ENCODE results near the gene GGTLC2. TPM values are rescaled to one million over a fixed set of nuclear protein-coding genes. Genes with fewer than 3 reads are reported as not detected.
A peak's percentile ranks its signal among the peaks of the same experiment; 100 is the strongest.
"Not testable (repeated sequence)": the region's sequence is repeated elsewhere in the genome, so short reads cannot be mapped to it uniquely, and the experiment has no call there.

GGTLC2 gene
- total and polyA plus RNA-seq, 2 donors: 0.07 TPM; not detected in 1

DNA sequence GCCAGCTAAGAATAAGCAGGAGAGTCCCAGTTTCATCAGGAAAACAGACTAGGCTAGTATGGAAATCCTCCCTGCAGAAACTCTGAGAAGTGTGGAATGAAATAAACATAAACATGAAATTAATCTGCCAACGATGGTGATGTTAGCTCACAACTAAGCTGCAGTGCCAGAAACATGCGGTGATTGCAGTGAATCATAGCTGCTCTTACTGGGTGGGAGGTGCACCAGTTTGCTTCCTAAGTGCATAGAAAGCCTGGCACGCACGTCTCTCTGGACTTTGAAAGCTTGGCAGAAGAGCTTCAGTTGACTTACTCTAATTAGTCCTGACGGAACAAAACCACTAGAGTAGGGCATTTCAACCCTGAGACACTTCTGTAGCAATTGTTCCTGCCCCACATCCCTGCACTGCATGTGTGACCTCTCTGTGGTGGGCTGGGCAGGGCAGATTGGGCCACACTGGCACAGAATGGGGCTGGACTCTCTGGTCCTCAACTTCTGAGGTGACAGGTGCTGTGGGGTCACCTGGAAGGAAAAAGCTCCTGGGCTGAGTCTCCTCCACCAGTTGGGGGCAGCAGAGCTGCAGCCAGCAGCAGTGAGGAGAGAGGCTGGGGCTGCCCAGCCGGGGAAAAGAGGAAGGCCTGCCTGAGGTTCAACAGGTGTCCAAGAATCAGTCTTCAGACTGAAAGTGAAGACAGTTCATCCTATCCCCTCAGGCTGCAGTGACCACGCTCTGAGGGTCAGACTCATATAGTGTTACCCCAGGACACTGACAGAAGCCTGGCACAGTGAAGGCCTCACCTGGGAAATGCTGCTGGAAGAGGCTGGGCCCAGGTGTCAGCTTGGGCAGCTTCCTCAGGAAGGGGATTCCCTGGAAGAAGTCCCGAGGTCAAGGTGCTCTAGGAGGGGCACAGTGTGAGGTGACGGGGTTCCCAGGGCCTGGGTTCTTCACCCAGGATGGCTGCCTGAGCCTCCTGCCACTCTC is 40.5 kb downstream of the GGTLC2 start:
- DNase-seq (ENCODE audit: low read depth in 6 of 9, low spot score in 9 of 9): peak in 2 of 9 donors; percentile 13 to 19
- no peak overlapping the region for H3K27ac ChIP-seq (ENCODE audit: low read depth in 1 of 2, low read length in 1 of 2)

GRCh38 chr22:22685586-22685985 is 41.2 kb downstream of the GGTLC2 start:
- Histone ChIP-seq H3K36me3 (ENCODE audit: control insufficient read depth in 2 of 2, insufficient read depth in 2 of 2, low read length in 1 of 2) (no peaks in the 10 kb centered on the region), H3K4me3 (ENCODE audit: low read length in 2 of 2) (no peak overlapping the region), H3K4me1 (ENCODE audit: control insufficient read depth in 2 of 2, insufficient read depth in 2 of 2, low read length in 2 of 2) (peaks cover 0 to 14% of the 10 kb centered on the region in 2 donors), H3K9me3 (ENCODE audit: control insufficient read depth in 2 of 2, insufficient read depth in 1 of 2, low read length in 1 of 2) (no peaks in the 10 kb centered on the region), H3K27ac (ENCODE audit: low read depth in 1 of 2, low read length in 1 of 2) (no peak overlapping the region), H3K27me3 (ENCODE audit: control insufficient read depth in 2 of 2, insufficient read depth in 1 of 2, low read length in 1 of 2) (no peaks in the 10 kb centered on the region)
- DNase-seq (ENCODE audit: low read depth in 6 of 9, low spot score in 9 of 9): no peak
- 98% methylated on average over 3 of the region's 3 CpGs for WGBS

More for the DNA sequence above, 40.5 kb downstream of the GGTLC2 start:
- WGBS: 78% methylated on average over 9 of the region's 9 CpGs
- Histone ChIP-seq H3K4me1 (ENCODE audit: control insufficient read depth in 2 of 2, insufficient read depth in 2 of 2, low read length in 2 of 2) (peaks cover 0 to 14% of the 10 kb centered on the region in 2 donors), H3K27me3 (ENCODE audit: control insufficient read depth in 2 of 2, insufficient read depth in 1 of 2, low read length in 1 of 2) (no peaks in the 10 kb centered on the region), H3K36me3 (ENCODE audit: control insufficient read depth in 2 of 2, insufficient read depth in 2 of 2, low read length in 1 of 2) (no peaks in the 10 kb centered on the region), H3K9me3 (ENCODE audit: control insufficient read depth in 2 of 2, insufficient read depth in 1 of 2, low read length in 1 of 2) (no peaks in the 10 kb centered on the region), H3K4me3 (ENCODE audit: low read length in 2 of 2) (no peak overlapping the region)

DNA sequence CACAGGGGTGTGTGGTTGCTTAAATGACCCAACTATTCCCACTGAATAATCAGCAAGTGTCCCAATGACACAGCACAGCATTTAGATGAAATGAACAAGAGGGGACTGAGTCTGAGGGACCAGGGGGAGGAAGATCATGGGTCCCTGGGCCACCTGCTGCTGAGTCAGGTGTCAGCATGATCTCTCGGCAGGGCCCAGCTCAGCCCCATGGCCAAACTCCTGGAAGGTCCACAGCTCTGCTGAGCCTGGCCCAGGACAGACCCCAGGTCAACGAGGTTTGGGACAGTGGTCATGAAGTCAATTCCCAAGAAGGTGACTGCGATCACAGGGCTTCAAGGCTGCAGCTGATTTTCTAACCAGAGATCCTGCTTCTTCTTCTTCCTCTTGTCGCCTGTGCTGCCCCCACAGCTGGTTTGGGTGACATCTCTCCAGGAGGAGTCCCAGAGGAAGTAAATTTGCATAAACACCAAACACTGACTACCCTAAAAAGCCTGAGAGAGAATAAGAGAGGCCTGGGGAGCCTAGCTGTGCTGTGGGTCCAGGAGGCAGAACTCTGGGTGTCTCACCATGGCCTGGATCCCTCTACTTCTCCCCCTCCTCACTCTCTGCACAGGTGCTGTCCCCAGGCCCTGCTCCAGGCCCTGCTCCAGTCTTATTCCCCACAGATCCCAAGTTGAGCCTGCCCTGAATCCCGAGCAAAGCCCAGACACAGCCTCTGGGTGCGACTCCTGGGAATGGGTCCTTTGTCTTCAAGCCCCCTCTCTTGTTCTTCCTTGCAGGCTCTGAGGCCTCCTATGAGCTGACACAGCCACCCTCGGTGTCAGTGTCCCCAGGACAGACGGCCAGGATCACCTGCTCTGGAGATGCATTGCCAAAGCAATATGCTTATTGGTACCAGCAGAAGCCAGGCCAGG is 42.0 kb downstream of the GGTLC2 start:
- not testable (repeated sequence) for H3K36me3 ChIP-seq (ENCODE audit: control insufficient read depth in 2 of 2, insufficient read depth in 2 of 2, low read length in 1 of 2); H3K4me3 ChIP-seq (ENCODE audit: low read length in 2 of 2); H3K27ac ChIP-seq (ENCODE audit: low read depth in 1 of 2, low read length in 1 of 2); H3K27me3 ChIP-seq (ENCODE audit: control insufficient read depth in 2 of 2, insufficient read depth in 1 of 2, low read length in 1 of 2); H3K9me3 ChIP-seq (ENCODE audit: control insufficient read depth in 2 of 2, insufficient read depth in 1 of 2, low read length in 1 of 2); DNase-seq (ENCODE audit: low read depth in 6 of 9, low spot score in 9 of 9)
- peaks cover 0 to 14% of the 10 kb centered on the region in 2 donors for H3K4me1 ChIP-seq (ENCODE audit: control insufficient read depth in 2 of 2, insufficient read depth in 2 of 2, low read length in 2 of 2)
- 85% methylated on average over 8 of the region's 8 CpGs for WGBS

- Histone ChIP-seq H3K9me3 (ENCODE audit: control insufficient read depth in 2 of 2, insufficient read depth in 1 of 2, low read length in 1 of 2) (no peaks in the 10 kb centered on the region), H3K36me3 (ENCODE audit: control insufficient read depth in 2 of 2, insufficient read depth in 2 of 2, low read length in 1 of 2) (no peaks in the 10 kb centered on the region), H3K4me1 (ENCODE audit: control insufficient read depth in 2 of 2, insufficient read depth in 2 of 2, low read length in 2 of 2) (peaks cover 0 to 11% of the 10 kb centered on the region in 2 donors), H3K4me3 (ENCODE audit: low read length in 2 of 2) (no peak overlapping the region), H3K27me3 (ENCODE audit: control insufficient read depth in 2 of 2, insufficient read depth in 1 of 2, low read length in 1 of 2) (no peaks in the 10 kb centered on the region), H3K27ac (ENCODE audit: low read depth in 1 of 2, low read length in 1 of 2) (no peak overlapping the region)
- 85% methylated on average over 4 of the region's 4 CpGs for WGBS
- peak in 5 of 9 donors; percentile 15 to 46 (median 30) for DNase-seq (ENCODE audit: low read depth in 6 of 9, low spot score in 9 of 9)
Observed at GRCh38 chr22:22687638-22688500, 43.5 kb downstream of the GGTLC2 start.

DNA sequence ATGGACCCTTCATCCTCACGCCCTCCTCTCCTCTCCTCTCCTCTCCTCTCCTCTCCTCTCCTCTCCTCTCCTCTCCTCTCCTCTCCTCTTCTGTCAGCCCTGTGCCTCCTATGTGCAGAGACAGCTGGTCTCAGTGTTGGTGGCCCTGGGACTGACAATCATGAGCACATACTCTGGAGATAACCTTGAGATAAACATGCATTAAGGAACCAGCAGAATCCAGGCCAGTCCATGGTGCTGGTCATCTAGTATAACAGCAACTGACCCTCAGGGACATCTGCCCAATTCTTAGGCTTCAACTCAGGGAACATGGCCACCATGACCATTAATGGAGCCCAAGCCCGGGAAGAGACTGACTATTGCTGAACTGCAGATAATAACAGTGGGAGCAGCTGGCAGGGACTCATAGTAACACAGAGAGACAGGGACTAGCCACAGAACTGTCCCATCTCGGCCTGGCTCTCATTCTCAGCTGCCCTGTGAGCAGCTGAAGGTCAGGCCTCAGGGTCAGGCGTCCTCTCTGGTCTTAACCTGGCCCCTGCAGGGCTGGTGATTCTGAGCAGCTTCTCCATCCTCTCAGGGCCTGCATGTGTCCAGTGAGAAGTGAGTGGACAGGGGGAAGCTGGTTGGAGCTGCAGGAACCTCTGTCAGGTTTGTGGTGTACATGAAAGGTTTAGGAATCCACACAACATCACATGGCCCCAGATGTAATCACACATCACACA is 45.4 kb downstream of the GGTLC2 start:
- 94% methylated on average over 4 of the region's 4 CpGs for WGBS
- no peak overlapping the region for H3K27ac ChIP-seq (ENCODE audit: low read depth in 1 of 2, low read length in 1 of 2)
- H3K27me3 ChIP-seq (ENCODE audit: control insufficient read depth in 2 of 2, insufficient read depth in 1 of 2, low read length in 1 of 2): no peaks in the 10 kb centered on the region
- no peak for DNase-seq (ENCODE audit: low read depth in 6 of 9, low spot score in 9 of 9)
- H3K4me1 ChIP-seq (ENCODE audit: control insufficient read depth in 2 of 2, insufficient read depth in 2 of 2, low read length in 2 of 2): peaks cover 0 to 14% of the 10 kb centered on the region in 2 donors
- no peak overlapping the region for H3K4me3 ChIP-seq (ENCODE audit: low read length in 2 of 2)
- H3K9me3 ChIP-seq (ENCODE audit: control insufficient read depth in 2 of 2, insufficient read depth in 1 of 2, low read length in 1 of 2): no peaks in the 10 kb centered on the region
- H3K36me3 ChIP-seq (ENCODE audit: control insufficient read depth in 2 of 2, insufficient read depth in 2 of 2, low read length in 1 of 2): no peaks in the 10 kb centered on the region

DNA sequence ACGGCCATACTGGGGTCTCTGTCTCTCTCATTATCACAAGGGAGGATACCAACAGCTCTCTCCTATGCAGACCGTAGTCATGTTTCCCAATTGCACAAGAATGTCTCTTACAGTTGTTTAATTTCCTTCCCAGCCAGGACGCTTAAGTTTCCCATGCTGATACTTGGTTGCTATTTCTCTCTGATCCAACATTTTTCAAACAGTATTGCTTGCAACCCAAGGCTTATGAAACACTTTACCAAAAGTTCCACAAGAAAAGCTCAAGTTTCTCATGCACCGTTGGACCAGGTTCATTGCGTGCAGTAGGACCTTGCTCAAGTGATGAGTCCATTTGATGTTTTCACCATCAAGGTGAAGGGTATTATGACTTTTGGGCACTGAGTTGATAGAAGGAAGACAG is 46.6 kb downstream of the GGTLC2 start:
- no peak overlapping the region for H3K27ac ChIP-seq (ENCODE audit: low read depth in 1 of 2, low read length in 1 of 2)
- H3K36me3 ChIP-seq (ENCODE audit: control insufficient read depth in 2 of 2, insufficient read depth in 2 of 2, low read length in 1 of 2): no peaks in the 10 kb centered on the region
- peaks cover 0 to 11% of the 10 kb centered on the region in 2 donors for H3K4me1 ChIP-seq (ENCODE audit: control insufficient read depth in 2 of 2, insufficient read depth in 2 of 2, low read length in 2 of 2)
- 96% methylated on average over 5 of the region's 5 CpGs for WGBS
- no peaks in the 10 kb centered on the region for H3K27me3 ChIP-seq (ENCODE audit: control insufficient read depth in 2 of 2, insufficient read depth in 1 of 2, low read length in 1 of 2)
- H3K4me3 ChIP-seq (ENCODE audit: low read length in 2 of 2): no peak overlapping the region
- H3K9me3 ChIP-seq (ENCODE audit: control insufficient read depth in 2 of 2, insufficient read depth in 1 of 2, low read length in 1 of 2): no peaks in the 10 kb centered on the region
- DNase-seq (ENCODE audit: low read depth in 6 of 9, low spot score in 9 of 9): no peak

DNA sequence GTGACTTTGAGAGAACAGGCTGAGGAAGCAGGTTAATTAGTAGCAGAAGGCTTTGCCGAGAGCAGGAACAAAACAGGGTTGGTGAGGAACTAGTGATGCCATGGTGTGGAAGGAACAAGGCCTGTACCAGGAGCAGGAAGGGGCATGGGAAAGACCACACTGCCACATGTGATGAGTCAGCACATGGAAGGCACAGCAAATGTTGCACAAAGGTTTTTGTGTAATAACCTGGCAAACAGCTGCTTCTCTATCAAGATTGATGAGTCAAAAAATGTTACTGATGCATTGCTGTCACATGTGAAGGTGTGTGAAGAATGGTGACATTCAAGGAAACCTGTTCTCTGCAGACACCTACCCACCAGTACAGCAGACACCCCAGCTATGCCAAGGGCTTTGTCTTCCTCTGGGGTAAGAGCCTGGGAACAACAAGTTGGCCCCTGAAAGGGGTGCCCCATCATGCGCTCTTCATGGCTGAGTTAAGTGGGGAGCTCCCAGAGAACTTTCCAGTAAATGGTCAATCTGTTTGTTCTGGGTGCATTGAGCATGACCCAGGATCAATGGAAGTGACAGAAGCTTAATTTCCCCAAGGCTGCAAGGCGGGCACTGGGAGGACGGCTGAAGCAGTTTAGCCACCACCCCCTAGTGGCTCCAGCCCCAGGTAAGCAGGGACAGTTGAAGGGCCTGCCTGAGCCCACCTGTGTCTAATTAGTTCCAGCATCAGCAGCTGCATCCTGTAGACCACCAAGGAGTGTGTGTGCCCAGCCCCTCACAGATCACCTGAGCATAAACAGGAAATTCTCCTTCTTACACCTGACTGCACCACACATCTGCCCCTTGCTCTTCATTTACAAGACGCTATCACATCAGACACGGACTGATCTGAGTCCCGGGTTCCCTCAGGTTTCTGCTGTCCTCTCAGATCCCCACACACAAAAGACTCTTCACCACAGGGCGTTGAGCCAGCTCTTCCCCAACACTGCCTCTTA is 47.6 kb downstream of the GGTLC2 start:
- WGBS: 87% methylated on average over 8 of the region's 8 CpGs
- H3K27ac ChIP-seq (ENCODE audit: low read depth in 1 of 2, low read length in 1 of 2): no peak overlapping the region
- peak in 1 of 9 donors; percentile 10 for DNase-seq (ENCODE audit: low read depth in 6 of 9, low spot score in 9 of 9)
- no peaks in the 10 kb centered on the region for H3K9me3 ChIP-seq (ENCODE audit: control insufficient read depth in 2 of 2, insufficient read depth in 1 of 2, low read length in 1 of 2)
- no peaks in the 10 kb centered on the region for H3K27me3 ChIP-seq (ENCODE audit: control insufficient read depth in 2 of 2, insufficient read depth in 1 of 2, low read length in 1 of 2)
- peaks cover 0 to 6% of the 10 kb centered on the region in 2 donors for H3K4me1 ChIP-seq (ENCODE audit: control insufficient read depth in 2 of 2, insufficient read depth in 2 of 2, low read length in 2 of 2)
- H3K36me3 ChIP-seq (ENCODE audit: control insufficient read depth in 2 of 2, insufficient read depth in 2 of 2, low read length in 1 of 2): no peaks in the 10 kb centered on the region
- no peak overlapping the region for H3K4me3 ChIP-seq (ENCODE audit: low read length in 2 of 2)
